Measurements from ENCODE around the gene DPYD. TPM values are rescaled to one million over a fixed set of nuclear protein-coding genes. Genes with fewer than 3 reads are reported as not detected.

DPYD gene
- total and polyA plus RNA-seq, 7 donors, result 6.0 to 56.1 (median 40.2) TPM

GRCh38 chr1:97066860-97067259 is 854.0 kb downstream of the DPYD start:
- no peaks in the 10 kb centered on the region for H3K36me3 ChIP-seq
- intact Hi-C loops (cut with DNase I), result no loop called here
- DNase-seq, result no peak
- H3K4me3 ChIP-seq, result no peak overlapping the region
- no peak overlapping the region for H3K27ac ChIP-seq
- no peak for TF ChIP-seq EP300 (IDR thresholded peaks at IDR 0.05)
- TF ChIP-seq POLR2AphosphoS5 (IDR thresholded peaks at IDR 0.05), result no peak
- TF ChIP-seq POLR2A (IDR thresholded peaks at IDR 0.05), result no peak
- no peak for TF ChIP-seq CTCF (IDR thresholded peaks at IDR 0.05)
- peaks cover 0 to 1% (median 0%) of the 10 kb centered on the region in 4 donors for H3K9me3 ChIP-seq
- no peaks in the 10 kb centered on the region for H3K27me3 ChIP-seq
- peaks cover 0 to 3% (median 0%) of the 10 kb centered on the region in 4 donors for H3K4me1 ChIP-seq

- Histone ChIP-seq H3K27ac (no peak overlapping the region), H3K4me3 (no peak overlapping the region), H3K9me3 (peaks cover 0 to 4% (median 0%) of the 10 kb centered on the region in 4 donors), H3K27me3 (no peaks in the 10 kb centered on the region), H3K4me1 (no peaks in the 10 kb centered on the region), H3K36me3 (no peaks in the 10 kb centered on the region)
- TF ChIP-seq POLR2AphosphoS5 (IDR thresholded peaks at IDR 0.05) (no peak), CTCF (IDR thresholded peaks at IDR 0.05) (no peak), EP300 (IDR thresholded peaks at IDR 0.05) (no peak), POLR2A (IDR thresholded peaks at IDR 0.05) (no peak)
- DNase-seq, result no peak
- intact Hi-C loops (cut with DNase I), result no loop called here
Measured at GRCh38 chr1:97063532-97063931, 857.3 kb downstream of the DPYD start.

- no peaks in the 10 kb centered on the region for H3K36me3 ChIP-seq
- no peak for DNase-seq
- WGBS, 2 donors, result 85 to 87% methylated on average over 2 of the region's 2 CpGs
- no peaks in the 10 kb centered on the region for H3K27me3 ChIP-seq
- H3K9me3 ChIP-seq, result peaks cover 0 to 7% (median 2%) of the 10 kb centered on the region in 4 donors
- H3K27ac ChIP-seq, result no peak overlapping the region
- no peak overlapping the region for H3K4me3 ChIP-seq
- H3K4me1 ChIP-seq, result no peaks in the 10 kb centered on the region
- no peak for TF ChIP-seq CTCF (IDR thresholded peaks at IDR 0.05)
- intact Hi-C loops (cut with DNase I), result no loop called here
Measured at GRCh38 chr1:97061604-97062003, 859.2 kb downstream of the DPYD start.

- 83 to 90% methylated on average over 2 of the region's 2 CpGs for WGBS, 2 donors
- H3K27me3 ChIP-seq, result no peaks in the 10 kb centered on the region
- no peak overlapping the region for H3K4me3 ChIP-seq
- DNase-seq, result no peak
- TF ChIP-seq CTCF (IDR thresholded peaks at IDR 0.05), result no peak
- no peak for TF ChIP-seq POLR2A (IDR thresholded peaks at IDR 0.05)
- no peak for TF ChIP-seq POLR2AphosphoS5 (IDR thresholded peaks at IDR 0.05)
- TF ChIP-seq EP300 (IDR thresholded peaks at IDR 0.05), result no peak
- peaks cover 0 to 11% (median 7%) of the 10 kb centered on the region in 4 donors for H3K9me3 ChIP-seq
- no peaks in the 10 kb centered on the region for H3K4me1 ChIP-seq
- H3K36me3 ChIP-seq, result no peaks in the 10 kb centered on the region
- intact Hi-C loops (cut with DNase I), result no loop called here
- no peak overlapping the region for H3K27ac ChIP-seq
Measured at GRCh38 chr1:97056386-97056785, 864.4 kb downstream of the DPYD start.

GRCh38 chr1:97053268-97053667 is 867.6 kb downstream of the DPYD start:
- Histone ChIP-seq H3K4me3 (no peak overlapping the region), H3K4me1 (peaks cover 0 to 15% (median 4%) of the 10 kb centered on the region in 4 donors), H3K9me3 (peaks cover 0 to 11% (median 7%) of the 10 kb centered on the region in 4 donors), H3K27me3 (no peaks in the 10 kb centered on the region), H3K36me3 (no peaks in the 10 kb centered on the region), H3K27ac (no peak overlapping the region)
- intact Hi-C loops (cut with DNase I), result no loop called here
- no peak for DNase-seq
- no peak for TF ChIP-seq EP300 (IDR thresholded peaks at IDR 0.05)
- TF ChIP-seq POLR2A (IDR thresholded peaks at IDR 0.05), result no peak
- TF ChIP-seq CTCF (IDR thresholded peaks at IDR 0.05), result no peak
- no peak for TF ChIP-seq POLR2AphosphoS5 (IDR thresholded peaks at IDR 0.05)
- 90% methylated on average over 2 of the region's 2 CpGs for WGBS, 2 donors

Measured in sigmoid colon (tissue), 7 donors.